HFF-Myc (cell line): Measurements from ENCODE around the gene RCL1.

Experiments
- DNase-seq: peaks from one replicate; pipeline ENCODE4 v3.0.0-alpha.2; 2011; ENCODE audit warnings: low read depth; ENCODE audit errors: extremely low read depth
- H3K4me3 ChIP-seq: replicated peaks from 2 replicates; pipeline ENCODE4 v1.5.1; 2011; ENCODE audit warnings: low read depth, mild to moderate bottlenecking, control low read depth, low read length
- TF ChIP-seq, protein P1 (sequence below): IDR thresholded peaks from 2 replicates; pipeline ENCODE4 v1.5.1; 2012; ENCODE audit warnings: mild to moderate bottlenecking, low read depth, low read length, control low read depth; ENCODE audit errors: missing control alignments

Gene RCL1

GRCh38 chr9:4826417-4827166 is 33.8 kb downstream of the RCL1 start:
- DNase-seq = no peak
- TF ChIP-seq, protein P1, sequence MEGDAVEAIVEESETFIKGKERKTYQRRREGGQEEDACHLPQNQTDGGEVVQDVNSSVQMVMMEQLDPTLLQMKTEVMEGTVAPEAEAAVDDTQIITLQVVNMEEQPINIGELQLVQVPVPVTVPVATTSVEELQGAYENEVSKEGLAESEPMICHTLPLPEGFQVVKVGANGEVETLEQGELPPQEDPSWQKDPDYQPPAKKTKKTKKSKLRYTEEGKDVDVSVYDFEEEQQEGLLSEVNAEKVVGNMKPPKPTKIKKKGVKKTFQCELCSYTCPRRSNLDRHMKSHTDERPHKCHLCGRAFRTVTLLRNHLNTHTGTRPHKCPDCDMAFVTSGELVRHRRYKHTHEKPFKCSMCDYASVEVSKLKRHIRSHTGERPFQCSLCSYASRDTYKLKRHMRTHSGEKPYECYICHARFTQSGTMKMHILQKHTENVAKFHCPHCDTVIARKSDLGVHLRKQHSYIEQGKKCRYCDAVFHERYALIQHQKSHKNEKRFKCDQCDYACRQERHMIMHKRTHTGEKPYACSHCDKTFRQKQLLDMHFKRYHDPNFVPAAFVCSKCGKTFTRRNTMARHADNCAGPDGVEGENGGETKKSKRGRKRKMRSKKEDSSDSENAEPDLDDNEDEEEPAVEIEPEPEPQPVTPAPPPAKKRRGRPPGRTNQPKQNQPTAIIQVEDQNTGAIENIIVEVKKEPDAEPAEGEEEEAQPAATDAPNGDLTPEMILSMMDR = no peak
- no peak overlapping the region for H3K4me3 ChIP-seq

- TF ChIP-seq, protein P1 = no peak
- no peak overlapping the region for H3K4me3 ChIP-seq
- no peak for DNase-seq
Observed at GRCh38 chr9:4827224-4827623, 34.5 kb downstream of the RCL1 start.

GRCh38 chr9:4828761-4829160 is 36.0 kb downstream of the RCL1 start:
- no peak for DNase-seq
- TF ChIP-seq, protein P1 = no peak
- no peak overlapping the region for H3K4me3 ChIP-seq

DNA sequence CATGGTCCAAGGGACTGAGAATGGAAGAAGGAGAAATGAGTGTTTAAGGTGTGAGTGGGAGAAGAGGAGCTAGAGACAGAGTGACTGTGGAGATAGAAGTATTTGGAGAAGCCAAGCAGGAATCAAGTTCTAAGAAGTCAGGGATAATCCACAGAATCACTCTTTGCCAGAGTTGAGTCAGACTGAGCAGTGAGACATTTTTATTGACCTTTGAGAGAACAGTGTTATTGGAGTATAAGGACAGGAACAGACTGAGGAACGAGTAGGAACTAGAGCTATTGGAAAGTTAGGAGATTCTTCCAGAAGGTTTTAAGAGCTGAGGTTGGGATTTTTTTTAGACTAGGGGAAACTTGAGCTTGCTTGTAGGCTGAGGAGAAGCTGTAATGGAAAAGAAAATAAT is 37.2 kb downstream of the RCL1 start:
- TF ChIP-seq, protein P1 = no peak
- no peak overlapping the region for H3K4me3 ChIP-seq
- no peak for DNase-seq

GRCh38 chr9:4830699-4831098 is 38.0 kb downstream of the RCL1 start:
- no peak for DNase-seq
- H3K4me3 ChIP-seq = no peak overlapping the region
- TF ChIP-seq, protein P1 = no peak

GRCh38 chr9:4831119-4831518 is 38.4 kb downstream of the RCL1 start:
- TF ChIP-seq, protein P1 = no peak
- DNase-seq = no peak
- H3K4me3 ChIP-seq = no peak overlapping the region

DNA sequence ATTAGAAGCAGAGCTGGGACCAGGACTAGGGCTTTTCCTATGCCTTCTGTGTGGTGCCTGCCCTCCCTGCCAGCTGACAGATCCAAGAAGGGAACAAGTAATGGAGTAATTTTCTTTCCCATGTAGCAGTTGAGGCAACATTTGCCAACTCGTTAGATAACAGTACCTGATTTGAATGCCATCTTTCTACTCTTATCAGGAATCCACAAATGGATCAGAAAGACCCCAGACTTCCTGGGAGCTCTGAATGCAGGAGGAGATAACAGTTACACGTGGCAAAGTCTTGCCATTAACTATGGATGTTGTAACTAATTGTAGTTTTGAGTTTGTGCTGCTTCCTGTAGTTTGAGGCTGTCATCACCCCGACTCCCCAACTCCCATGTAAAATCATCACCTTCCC is 39.2 kb downstream of the RCL1 start:
- no peak for DNase-seq
- H3K4me3 ChIP-seq = no peak overlapping the region
- TF ChIP-seq, protein P1 = no peak
